Subcutaneous adipose tissue (tissue), 4 donors: ENCODE measurements around the gene PCNX2. TPM values are rescaled to one million over a fixed set of nuclear protein-coding genes. Genes with fewer than 3 reads are reported as not detected.

ENCODE experiments used
- total RNA-seq, 4 donors: library from RNA; depleted of rRNA; stranded (reverse); fragments of >200 nt; gene quantifications; one replicate each; pipeline ENCODE4 v1.1.0, GENCODE V29; 2016
- TF ChIP-seq, protein P1 (sequence below): fragments of 450-650 bp; IDR thresholded peaks from one replicate; pipeline ENCODE4 v1.5.1; 2016; ENCODE audit warnings: low read depth, mild to moderate bottlenecking, control low read depth, antibody characterized with exemption, moderate library complexity

PCNX2 gene
- total RNA-seq, 4 donors from 2014 or later: 13.0 to 33.1 (median 18.4) TPM

DNA sequence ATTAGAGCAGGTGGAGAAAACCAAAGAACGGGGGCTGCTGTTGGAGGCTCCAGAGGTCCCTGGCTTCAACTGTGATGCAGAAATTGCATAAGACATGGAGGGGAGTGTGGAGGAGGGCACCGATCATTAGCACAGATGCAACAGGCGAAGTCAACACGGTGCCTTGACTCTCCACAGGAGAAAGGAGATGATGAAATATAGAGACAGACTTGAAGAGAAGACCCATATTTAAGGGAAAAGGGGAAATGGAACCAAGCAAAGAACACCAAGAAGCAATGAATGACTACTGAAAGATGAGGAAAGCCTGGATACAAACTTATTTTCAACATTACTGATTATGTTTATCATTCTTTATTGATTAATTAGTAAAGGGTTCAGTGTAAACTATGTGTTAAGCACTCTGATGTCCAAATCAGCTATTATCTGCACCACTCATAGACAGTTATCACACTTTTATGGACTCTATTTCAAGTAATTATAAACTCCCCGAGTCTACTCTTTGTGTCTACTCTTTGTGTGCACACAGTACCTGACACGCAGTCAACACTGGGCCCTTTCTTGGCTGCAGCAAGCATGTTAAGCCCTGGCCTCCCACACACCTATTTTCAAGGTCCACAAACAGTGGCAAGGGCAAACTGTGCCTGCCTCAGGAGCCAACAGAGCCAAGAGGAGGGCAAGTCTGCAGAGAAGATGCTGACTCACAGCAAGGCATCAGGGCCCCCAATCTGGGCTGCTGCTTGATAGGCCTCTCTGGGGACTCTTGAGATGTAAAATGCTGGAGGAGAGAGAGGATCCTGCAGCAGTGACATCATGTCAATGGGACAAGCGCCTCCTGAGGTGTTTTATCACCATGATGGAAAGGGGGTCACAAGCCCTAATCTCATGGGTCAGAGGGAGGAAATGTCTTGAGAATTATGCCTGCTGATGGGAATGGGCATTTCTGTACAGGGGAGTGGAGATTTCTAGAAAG lies 17.6 kb downstream of the PCNX2 start:
- TF ChIP-seq, protein P1, sequence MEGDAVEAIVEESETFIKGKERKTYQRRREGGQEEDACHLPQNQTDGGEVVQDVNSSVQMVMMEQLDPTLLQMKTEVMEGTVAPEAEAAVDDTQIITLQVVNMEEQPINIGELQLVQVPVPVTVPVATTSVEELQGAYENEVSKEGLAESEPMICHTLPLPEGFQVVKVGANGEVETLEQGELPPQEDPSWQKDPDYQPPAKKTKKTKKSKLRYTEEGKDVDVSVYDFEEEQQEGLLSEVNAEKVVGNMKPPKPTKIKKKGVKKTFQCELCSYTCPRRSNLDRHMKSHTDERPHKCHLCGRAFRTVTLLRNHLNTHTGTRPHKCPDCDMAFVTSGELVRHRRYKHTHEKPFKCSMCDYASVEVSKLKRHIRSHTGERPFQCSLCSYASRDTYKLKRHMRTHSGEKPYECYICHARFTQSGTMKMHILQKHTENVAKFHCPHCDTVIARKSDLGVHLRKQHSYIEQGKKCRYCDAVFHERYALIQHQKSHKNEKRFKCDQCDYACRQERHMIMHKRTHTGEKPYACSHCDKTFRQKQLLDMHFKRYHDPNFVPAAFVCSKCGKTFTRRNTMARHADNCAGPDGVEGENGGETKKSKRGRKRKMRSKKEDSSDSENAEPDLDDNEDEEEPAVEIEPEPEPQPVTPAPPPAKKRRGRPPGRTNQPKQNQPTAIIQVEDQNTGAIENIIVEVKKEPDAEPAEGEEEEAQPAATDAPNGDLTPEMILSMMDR: no peak

DNA sequence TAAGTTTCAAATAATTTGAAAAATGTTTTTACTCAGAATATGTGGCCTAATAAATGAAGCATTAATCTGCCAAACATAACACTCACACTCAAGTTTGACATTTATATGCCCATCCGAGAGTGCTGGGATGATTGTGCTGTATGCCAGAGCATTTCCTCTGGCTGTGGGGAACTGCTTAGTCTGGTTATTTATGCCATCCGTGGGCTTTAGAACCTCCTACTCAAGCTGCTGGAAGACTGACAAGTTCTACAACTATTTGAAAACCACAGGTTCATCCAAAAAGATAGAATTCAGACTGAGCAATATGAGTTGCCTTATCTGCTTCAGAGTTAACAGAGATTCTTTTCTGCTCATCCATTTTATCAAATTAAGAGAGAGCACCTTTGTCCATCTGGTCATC lies 25.9 kb downstream of the PCNX2 start:
- TF ChIP-seq, protein P1: no peak

DNA sequence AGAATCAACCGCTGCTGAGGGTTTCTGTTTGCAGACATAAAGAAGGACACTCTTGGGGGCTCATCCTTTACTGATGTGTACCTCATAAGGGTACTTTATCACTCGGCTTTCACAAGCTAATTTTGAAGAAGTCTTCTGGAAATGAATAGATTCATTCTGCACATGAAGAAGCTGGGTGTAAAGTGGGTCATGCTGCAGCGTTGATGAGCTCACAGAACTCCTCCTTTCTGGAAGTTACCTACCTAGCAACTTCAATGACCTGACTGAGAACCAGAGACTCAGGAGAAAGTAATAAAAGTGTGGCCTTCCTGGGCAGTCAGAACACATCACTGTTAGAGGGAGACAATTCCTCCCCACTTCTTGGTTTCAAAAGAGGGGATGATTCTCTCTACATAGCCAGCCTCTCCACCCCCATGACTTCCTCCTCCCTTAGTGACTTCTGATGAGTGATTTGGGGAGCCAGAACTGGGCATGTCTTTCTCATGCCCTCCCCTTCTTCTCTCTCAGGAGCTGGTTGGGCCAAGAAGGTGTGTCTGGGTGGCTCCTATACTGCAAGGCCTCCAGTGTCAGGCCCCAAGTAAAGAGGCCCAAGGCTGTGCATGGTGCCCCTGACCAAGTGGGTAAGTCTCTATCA lies 27.0 kb downstream of the PCNX2 start:
- TF ChIP-seq, protein P1: no peak

DNA sequence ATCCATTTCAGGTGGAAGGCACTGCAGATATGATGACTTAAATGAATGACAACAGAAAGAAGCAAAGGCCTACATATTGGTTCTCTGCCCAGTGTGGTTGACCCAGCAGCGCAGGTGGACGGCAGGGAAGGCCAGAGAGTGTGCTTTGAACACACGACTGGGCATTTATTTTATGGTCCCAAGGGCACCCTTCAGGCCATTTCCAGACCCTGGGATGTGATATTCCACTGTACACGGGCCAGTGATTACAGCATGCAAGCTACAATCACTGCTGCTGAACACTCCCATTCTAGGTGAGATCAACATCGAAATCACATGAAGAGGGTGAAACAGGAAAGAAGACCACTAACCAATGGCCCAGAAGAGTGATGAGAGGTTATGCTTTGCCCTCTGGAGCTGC lies 33.8 kb downstream of the PCNX2 start:
- TF ChIP-seq, protein P1: no peak

DNA sequence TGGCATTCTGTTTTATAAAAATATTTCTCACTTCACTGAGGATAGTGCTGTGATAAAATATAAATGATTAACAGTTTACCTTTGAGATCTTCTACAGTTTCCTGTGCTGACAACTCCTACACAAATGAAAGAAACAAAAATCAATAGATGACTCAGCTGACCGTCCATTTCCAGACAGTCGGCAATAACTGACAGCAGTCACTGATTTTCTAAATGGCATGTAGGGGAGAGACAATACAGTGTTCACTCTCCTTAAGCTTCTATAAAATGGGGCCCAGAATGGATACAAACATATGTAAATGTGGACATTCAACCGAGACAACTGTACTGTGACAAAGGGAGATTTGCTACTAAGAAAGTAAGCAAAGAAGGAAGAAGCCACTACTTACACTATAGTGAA lies 34.3 kb downstream of the PCNX2 start:
- TF ChIP-seq, protein P1: no peak

DNA sequence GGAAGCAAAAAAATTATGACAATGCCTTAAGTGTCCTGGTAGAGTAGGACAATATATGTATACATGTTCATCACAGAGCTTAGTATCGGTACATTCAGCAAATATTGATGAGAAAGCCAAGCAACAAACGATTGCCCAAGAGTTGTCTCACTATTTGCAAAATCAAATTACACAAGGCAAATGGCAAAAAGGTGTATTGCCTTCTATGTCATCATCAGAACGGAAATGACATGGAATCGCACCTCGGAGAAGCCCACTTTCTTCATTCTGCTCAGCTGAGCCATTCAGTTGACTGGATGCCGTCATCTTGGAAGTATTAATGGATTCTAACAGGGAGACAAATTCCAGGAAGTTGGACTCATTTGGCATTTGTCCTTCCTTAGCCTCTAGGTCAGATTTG lies 37.7 kb downstream of the PCNX2 start:
- TF ChIP-seq, protein P1: no peak

DNA sequence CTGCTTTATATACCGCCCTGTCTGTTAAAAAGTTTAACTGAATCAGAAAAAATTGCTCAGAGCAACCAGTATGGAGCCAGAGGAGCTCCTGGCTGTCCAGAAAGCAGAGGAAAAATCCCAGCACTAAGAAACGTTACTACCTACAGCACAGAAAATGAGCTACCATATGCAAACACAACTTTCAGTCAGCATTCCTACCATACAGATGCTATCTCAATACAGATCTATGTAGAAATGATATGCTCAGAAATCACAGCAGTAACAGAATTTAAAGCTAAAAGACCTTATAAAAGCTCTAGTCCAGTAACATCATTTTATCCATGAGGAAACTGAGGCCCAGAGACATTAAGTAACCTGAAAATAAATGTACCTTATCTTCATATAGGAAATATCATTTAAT lies 38.7 kb downstream of the PCNX2 start:
- TF ChIP-seq, protein P1: no peak
